Panc1 (cell line): ENCODE data around the gene NMT1.

Experiments used
- POLR2AphosphoS5 ChIP-seq: IDR thresholded peaks from 2 replicates; pipeline ENCODE4 v1.6.1; 2012; ENCODE audit warnings: mild to moderate bottlenecking, low read depth, low read length, moderate library complexity
- SIN3A ChIP-seq: IDR thresholded peaks from 2 replicates; pipeline ENCODE4 v1.6.1; 2012; ENCODE audit warnings: low read depth, mild to moderate bottlenecking, low read length, moderate library complexity, borderline replicate concordance; ENCODE audit not compliant: insufficient read depth
- TF ChIP-seq, protein P1 (sequence below): fragments of 450-650 bp; IDR thresholded peaks from 2 replicates; pipeline ENCODE4 v1.5.1; 2017; ENCODE audit warnings: mild to moderate bottlenecking

DNA sequence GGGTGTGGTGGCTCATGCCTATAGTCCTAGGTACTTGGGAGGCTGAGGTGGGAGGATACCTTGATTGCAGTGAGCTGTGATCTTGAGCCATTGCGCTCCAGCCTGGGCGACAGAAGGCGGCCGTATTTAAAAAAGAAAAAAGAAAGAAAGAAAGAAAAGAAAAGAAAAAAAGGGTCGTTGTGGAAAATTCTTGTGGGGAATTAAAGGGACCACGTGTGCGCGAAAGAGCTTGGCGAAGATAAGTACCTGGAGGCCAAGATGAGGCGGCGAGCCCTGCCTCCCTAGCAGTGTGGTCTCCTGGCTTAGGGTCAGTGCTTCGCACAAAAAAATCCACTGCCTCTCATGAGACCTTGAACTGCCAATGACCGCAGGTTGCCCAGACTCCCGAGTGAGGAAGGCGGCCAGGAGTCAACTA is 728 bp upstream of the NMT1 start:
- TF ChIP-seq, protein P1, sequence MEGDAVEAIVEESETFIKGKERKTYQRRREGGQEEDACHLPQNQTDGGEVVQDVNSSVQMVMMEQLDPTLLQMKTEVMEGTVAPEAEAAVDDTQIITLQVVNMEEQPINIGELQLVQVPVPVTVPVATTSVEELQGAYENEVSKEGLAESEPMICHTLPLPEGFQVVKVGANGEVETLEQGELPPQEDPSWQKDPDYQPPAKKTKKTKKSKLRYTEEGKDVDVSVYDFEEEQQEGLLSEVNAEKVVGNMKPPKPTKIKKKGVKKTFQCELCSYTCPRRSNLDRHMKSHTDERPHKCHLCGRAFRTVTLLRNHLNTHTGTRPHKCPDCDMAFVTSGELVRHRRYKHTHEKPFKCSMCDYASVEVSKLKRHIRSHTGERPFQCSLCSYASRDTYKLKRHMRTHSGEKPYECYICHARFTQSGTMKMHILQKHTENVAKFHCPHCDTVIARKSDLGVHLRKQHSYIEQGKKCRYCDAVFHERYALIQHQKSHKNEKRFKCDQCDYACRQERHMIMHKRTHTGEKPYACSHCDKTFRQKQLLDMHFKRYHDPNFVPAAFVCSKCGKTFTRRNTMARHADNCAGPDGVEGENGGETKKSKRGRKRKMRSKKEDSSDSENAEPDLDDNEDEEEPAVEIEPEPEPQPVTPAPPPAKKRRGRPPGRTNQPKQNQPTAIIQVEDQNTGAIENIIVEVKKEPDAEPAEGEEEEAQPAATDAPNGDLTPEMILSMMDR: no peak
- TF ChIP-seq POLR2AphosphoS5 (no peak), SIN3A (no peak)
